Endothelial cell of umbilical vein (primary cell): ENCODE measurements around the gene NT5DC4. TPM values are rescaled to one million over a fixed set of nuclear protein-coding genes. Genes with fewer than 3 reads are reported as not detected.

ENCODE experiments used
- BruUV-seq: library from RNA; stranded (reverse); fragments of 400-500 nt; replicated peaks from 2 replicates; lab custom pipeline; 2021; lab: Mats Ljungman, UMichigan
- CTCF ChIA-PET: fragments of 300-600, 350-600 bp; sonication (Branson Sonifier 250); formaldehyde crosslinking; loops from one replicate; lab custom pipeline; 2021; ENCODE audit warnings: antibody characterized with exemption, inconsistent platforms; lab: Charles Lee
- POLR2A ChIA-PET: fragments of 300-600, 350-600 bp; sonication (Branson Sonifier 250); formaldehyde crosslinking; loops from one replicate; lab custom pipeline; 2021; ENCODE audit warnings: antibody characterized with exemption, inconsistent platforms; lab: Charles Lee
- DNase-seq: peaks from one replicate; pipeline ENCODE4 v3.0.0-alpha.2; 2011; ENCODE audit warnings: low read depth, low spot score
- FAIRE-seq: peaks from 2 replicates; lab custom pipeline; 2011; peaks lifted over from hg19 to GRCh38; lab: Jason Lieb, UNC
- H2AFZ ChIP-seq: 2 replicates; pipeline ENCODE4 v1.6.0; 2012; ENCODE audit warnings: low read depth, low read length, control low read depth, inconsistent platforms
- H3K27ac ChIP-seq: 2 replicates; pipeline ENCODE4 v1.5.1; 2011; ENCODE audit warnings: low read depth, mild to moderate bottlenecking, control low read depth, low read length, moderate library complexity; ENCODE audit not compliant: insufficient read depth
- H3K27me3 ChIP-seq, 2 experiments: 2 replicates each; pipeline versions ENCODE4 v1.6.0 to v1.6.1; 2011; ENCODE audit warnings: low read length in 2 of 2, mixed read lengths in 1 of 2; ENCODE audit not compliant: control insufficient read depth in 2 of 2, insufficient read depth in 2 of 2
- H3K36me3 ChIP-seq, 2 experiments: 2 replicates in 1 of 2; 3 replicates in 1 of 2; pipeline ENCODE4 v1.5.1; 2011; ENCODE audit warnings: low read length in 2 of 2, mild to moderate bottlenecking in 1 of 2, moderate library complexity in 1 of 2; ENCODE audit not compliant: control insufficient read depth in 2 of 2, insufficient read depth in 2 of 2; ENCODE audit errors: extremely low read depth in 1 of 2
- H3K4me1 ChIP-seq: 3 replicates; pipeline ENCODE4 v1.5.1; 2011; ENCODE audit warnings: mild to moderate bottlenecking, low read length; ENCODE audit not compliant: control insufficient read depth, insufficient read depth; ENCODE audit errors: extremely low read depth
- H3K4me2 ChIP-seq: 2 replicates; pipeline ENCODE4 v1.6.1; 2011; ENCODE audit warnings: low read length, control low read depth, mixed read lengths; ENCODE audit not compliant: insufficient read depth
- H3K4me3 ChIP-seq, 3 experiments: fragments of 200-600 bp in 1 of 3; sonication (generic), shearing (Covaris generic) in 1 of 3; replicated peaks in 1 of 3; 2 replicates each; pipeline ENCODE4 v1.5.1; 2011 to 2016; ENCODE audit warnings: control low read depth in 3 of 3, low read length in 3 of 3, mild to moderate bottlenecking in 2 of 3, inconsistent platforms in 1 of 3, low read depth in 1 of 3, moderate library complexity in 1 of 3; ENCODE audit not compliant: insufficient read depth in 1 of 3
- H3K79me2 ChIP-seq: 2 replicates; pipeline ENCODE4 v1.6.0; 2012; ENCODE audit warnings: low read length, inconsistent platforms; ENCODE audit not compliant: control insufficient read depth, insufficient read depth
- H3K9ac ChIP-seq: replicated peaks from 2 replicates; pipeline ENCODE3; 2011; ENCODE audit warnings: low read length, control low read depth; ENCODE audit not compliant: insufficient read depth; ENCODE audit errors: extremely low read depth
- H3K9me1 ChIP-seq: replicated peaks from 3 replicates; pipeline ENCODE4 v1.6.0; 2011; ENCODE audit warnings: mild to moderate bottlenecking, low read length; ENCODE audit not compliant: control insufficient read depth, insufficient read depth; ENCODE audit errors: extremely low read depth
- H3K9me3 ChIP-seq: replicated peaks from 2 replicates; pipeline ENCODE4 v1.5.1; 2012; ENCODE audit warnings: low read length, inconsistent platforms; ENCODE audit not compliant: control insufficient read depth, insufficient read depth
- H4K20me1 ChIP-seq: replicated peaks from 2 replicates; pipeline ENCODE3; 2011; ENCODE audit warnings: mild to moderate bottlenecking, low read length; ENCODE audit not compliant: control insufficient read depth, insufficient read depth; ENCODE audit errors: extremely low read depth
- CTCF ChIP-seq, 2 donors: IDR thresholded peaks; 1 replicate in 1 of 2; 2 replicates in 1 of 2; pipeline ENCODE4 v1.5.1; 2011; ENCODE audit warnings: low read length in 2 of 2, mild to moderate bottlenecking in 2 of 2, moderate library complexity in 2 of 2, control low read depth in 1 of 2, inconsistent platforms in 1 of 2, low read depth in 1 of 2; ENCODE audit not compliant: insufficient read depth in 1 of 2; ENCODE audit errors: extremely low read depth in 1 of 2
- EZH2 ChIP-seq: IDR thresholded peaks from 2 replicates; pipeline ENCODE4 v1.6.1; 2012; ENCODE audit warnings: borderline replicate concordance, low read depth, mild to moderate bottlenecking, moderate library complexity, low read length, inconsistent platforms; ENCODE audit not compliant: severe bottlenecking
- FOS ChIP-seq: IDR thresholded peaks from 2 replicates; pipeline ENCODE4 v1.6.1; 2011; ENCODE audit warnings: mild to moderate bottlenecking, low read length, moderate library complexity, borderline replicate concordance; ENCODE audit not compliant: insufficient read depth
- MAX ChIP-seq: IDR thresholded peaks from 2 replicates; pipeline ENCODE4 v1.6.1; 2011; ENCODE audit not compliant: insufficient read depth, insufficient read length
- MYC ChIP-seq: IDR thresholded peaks from one replicate; pipeline ENCODE4 v1.6.1; 2011; ENCODE audit warnings: mild to moderate bottlenecking, low read depth, low read length
- POLR2A ChIP-seq: IDR thresholded peaks from 2 replicates; pipeline ENCODE4 v1.6.1; 2012; ENCODE audit warnings: low read depth, mild to moderate bottlenecking, control low read depth, low read length
- POLR2AphosphoS5 ChIP-seq: IDR thresholded peaks from 2 replicates; pipeline ENCODE4 v1.6.1; 2012; ENCODE audit warnings: low read depth, mild to moderate bottlenecking, control low read depth, low read length, moderate library complexity; ENCODE audit not compliant: insufficient read depth
- dilution Hi-C: fragments of 300-500 bp; cut with MboI; formaldehyde crosslinking; loops from one replicate; pipeline ENCODE4 v1.15.0; 2019; ENCODE audit warnings: low sequenced_read_pairs; ENCODE audit not compliant: extremely low pct_ligation_motif_present
- intact Hi-C: fragments of 100-400 bp; cut with micrococcal nuclease; formaldehyde crosslinking; loops from one replicate; pipeline ENCODE4 v1.10.0; 2022
- polyA plus RNA-seq, 4 experiments: library from polyadenylated mRNA; depleted of rRNA in 3 of 4; stranded (reverse) in 3 of 4; unstranded in 1 of 4; fragments of >200 nt; gene quantifications; 2 replicates each; pipeline versions ENCODE4 v1.2.1 to v1.2.3, GENCODE V29; 2011 to 2012; ENCODE audit warnings: missing spikeins in 1 of 4
- total RNA-seq: library from RNA; stranded (reverse); gene quantifications from 2 replicates; pipeline ENCODE4 v1.2.3, GENCODE V29; 2021

The NT5DC4 gene
- total and polyA plus RNA-seq, 2 donors (not counting 3 experiments of a cell fraction or from before 2014, with no cell fraction given) = not detected

- FAIRE-seq = no peak
- Histone ChIP-seq H2AFZ (no peak overlapping the region), H3K9ac (no peak overlapping the region), H4K20me1 (no peaks in the 10 kb centered on the region), H3K4me2 (no peak overlapping the region), H3K36me3 (no peaks in the 10 kb centered on the region), H3K4me3 (no peak overlapping the region), H3K79me2 (no peaks in the 10 kb centered on the region), H3K9me3 (no peaks in the 10 kb centered on the region), H3K4me1 (peaks cover 44% of the 10 kb centered on the region), H3K27me3 (no peaks in the 10 kb centered on the region), H3K9me1 (no peaks in the 10 kb centered on the region), H3K27ac (no peak overlapping the region)
- intact Hi-C loops = no loop called here
- DNase-seq = no peak
- BruUV-seq = no TSS peak
- POLR2A ChIA-PET = no interaction called here
- dilution Hi-C loops = no loop called here
- CTCF ChIA-PET = interaction anchor here (1.2 to 4.1 kb wide), 3 partner anchors 13 to 60 kb away, joined by 3 to 27 read pairs (median 7); no protein-coding TSS in a partner anchor
- TF ChIP-seq FOS (no peak), POLR2A (no peak), MYC (no peak), CTCF (IDR thresholded peaks at IDR 0.05; ENCODE audit: extremely low read depth in 1 of 2, insufficient read depth in 1 of 2, low read depth in 1 of 2, low read length in 2 of 2) (no peak), EZH2 (no peak), POLR2AphosphoS5 (no peak), MAX (no peak)
Measured at GRCh38 chr2:112687522-112687921, 33.3 kb upstream of the NT5DC4 start.
